Measurements from ENCODE around the gene FAM174C. TPM values are rescaled to one million over a fixed set of nuclear protein-coding genes. Genes with fewer than 3 reads are reported as not detected.
A peak's percentile ranks its signal among the peaks of the same experiment; 100 is the strongest.

Gene FAM174C
- total RNA-seq, 1 donor from 2014 or later: 21.4 TPM

GRCh38 chr19:1247748-1248138, 27.6 kb upstream of the FAM174C start:
- intact Hi-C loops (cut with DNase I): no loop called here
- ATAC-seq (no peak), DNase-seq (ENCODE audit: low spot score) (no peak)

GRCh38 chr19:1248139-1248785, 27.1 kb upstream of the FAM174C start, which contains the start of gene MIDN:
MIDN (plus strand) TSS chr19:1248583; CDS start chr19:1250297, 1,714 bp downstream.
- ATAC-seq: peak; percentile 19
- peak; percentile 92 for DNase-seq (ENCODE audit: low spot score)
- intact Hi-C loops (cut with DNase I): no loop called here

- intact Hi-C loops (cut with DNase I): no loop called here
- peak; percentile 92 for DNase-seq (ENCODE audit: low spot score)
- ATAC-seq: peak; percentile 9
Observed at GRCh38 chr19:1248786-1249297, 26.5 kb upstream of the FAM174C start.

GRCh38 chr19:1249298-1249989, 25.9 kb upstream of the FAM174C start:
- ATAC-seq (peak; percentile 16), DNase-seq (ENCODE audit: low spot score) (peak; percentile 96)
- intact Hi-C loops (cut with DNase I): no loop called here

GRCh38 chr19:1249990-1250436, 25.3 kb upstream of the FAM174C start:
- no peak for DNase-seq (ENCODE audit: low spot score)
- intact Hi-C loops (cut with DNase I): no loop called here
- ATAC-seq: no peak

- DNase-seq (ENCODE audit: low spot score) (peak; percentile 79), ATAC-seq (no peak)
Observed at GRCh38 chr19:1250437-1251260, 24.7 kb upstream of the FAM174C start.

GRCh38 chr19:1251330-1252220, 23.8 kb upstream of the FAM174C start:
- ATAC-seq (peak; percentile 4), DNase-seq (ENCODE audit: low spot score) (peak; percentile 88)
- intact Hi-C loops (cut with DNase I): no loop called here

More at GRCh38 chr19:1250437-1251260, 24.7 kb upstream of the FAM174C start:
- intact Hi-C loops (cut with DNase I): no loop called here

GRCh38 chr19:1252221-1252820, 23.0 kb upstream of the FAM174C start:
- intact Hi-C loops (cut with DNase I): no loop called here
- DNase-seq (ENCODE audit: low spot score): peak; percentile 92
- ATAC-seq: peak; percentile 66

- ATAC-seq (peak; percentile 66), DNase-seq (ENCODE audit: low spot score) (peak; percentile 93)
- intact Hi-C loops (cut with DNase I): no loop called here
Observed at GRCh38 chr19:1252821-1253513, 22.4 kb upstream of the FAM174C start.

GRCh38 chr19:1253514-1254080, 21.7 kb upstream of the FAM174C start:
- ATAC-seq (peak; percentile 4), DNase-seq (ENCODE audit: low spot score) (no peak)
- intact Hi-C loops (cut with DNase I): no loop called here

- peak; percentile 0 for ATAC-seq
- intact Hi-C loops (cut with DNase I): no loop called here
- DNase-seq (ENCODE audit: low spot score): peak; percentile 80
Observed at GRCh38 chr19:1254081-1254527, 21.2 kb upstream of the FAM174C start.

- ATAC-seq: no peak
- DNase-seq (ENCODE audit: low spot score): peak; percentile 71
- intact Hi-C loops (cut with DNase I): no loop called here
Observed at GRCh38 chr19:1254530-1255185, 20.7 kb upstream of the FAM174C start.

GRCh38 chr19:1255186-1256161, 19.9 kb upstream of the FAM174C start:
- intact Hi-C loops (cut with DNase I): no loop called here
- DNase-seq (ENCODE audit: low spot score) (peak; percentile 65), ATAC-seq (no peak)

GRCh38 chr19:1256646-1257474, 18.5 kb upstream of the FAM174C start:
- DNase-seq (ENCODE audit: low spot score) (peak; percentile 70), ATAC-seq (no peak)
- intact Hi-C loops (cut with DNase I): no loop called here

Data from sciatic nerve (tissue), 2 donors.